LoVo (cell line): ENCODE results near the gene UPK2.
"Not testable (repeated sequence)": the region's sequence is repeated elsewhere in the genome, so short reads cannot be mapped to it uniquely, and the experiment has no call there.

ENCODE experiments used
- DNase-seq: peaks from one replicate; pipeline ENCODE4 v3.0.0-alpha.2; 2016; ENCODE audit warnings: low spot score

UPK2 gene

DNA sequence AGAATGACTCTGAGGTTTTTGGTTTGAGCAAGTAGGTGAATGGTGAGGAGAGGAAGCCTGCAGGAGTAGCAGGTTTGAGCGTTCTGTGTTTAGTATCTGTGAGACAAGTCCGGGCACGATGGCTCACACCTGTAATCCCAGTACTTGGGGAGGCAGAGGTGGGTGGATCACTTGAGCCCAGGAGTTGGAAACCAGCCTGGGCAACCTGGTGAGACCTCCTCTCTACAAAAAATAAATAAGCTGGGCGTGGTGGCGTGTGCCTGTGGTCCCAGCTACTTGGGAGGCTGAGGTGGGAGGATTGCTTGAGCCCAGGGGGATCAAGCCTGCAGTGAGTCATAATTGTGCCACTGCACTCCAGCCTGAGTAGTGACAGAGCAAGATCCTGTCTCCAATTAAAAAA, 32.2 kb downstream of the UPK2 start:
- DNase-seq, result peak; percentile 15

DNA sequence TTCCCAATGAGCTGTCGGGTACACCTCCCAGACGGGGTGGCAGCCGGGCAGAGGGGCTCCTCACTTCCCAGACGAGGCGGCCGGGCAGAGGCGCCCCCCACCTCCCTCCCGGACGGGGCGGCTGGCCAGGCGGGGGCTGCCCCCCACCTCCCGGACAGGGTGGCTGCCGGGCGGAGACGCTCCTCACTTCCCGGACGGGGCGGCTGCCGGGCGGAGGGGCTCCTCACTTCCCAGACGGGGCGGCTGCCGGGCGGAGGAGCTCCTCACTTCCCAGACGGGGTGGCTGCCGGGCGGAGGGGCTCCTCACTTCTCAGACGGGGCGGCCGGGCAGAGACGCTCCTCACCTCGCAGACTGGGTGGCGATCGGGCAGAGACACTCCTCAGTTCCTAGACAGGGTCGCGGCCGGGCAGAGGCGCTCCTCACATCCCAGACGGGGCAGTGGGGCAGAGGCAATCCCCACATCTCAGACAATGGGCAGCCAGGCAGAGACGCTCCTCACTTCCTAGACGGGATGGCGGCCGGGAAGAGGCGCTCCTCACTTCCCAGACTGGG, 35.5 kb downstream of the UPK2 start:
- DNase-seq, result not testable (repeated sequence)

GRCh38 chr11:118996926-118997626, 41.0 kb downstream of the UPK2 start:
- no peak for DNase-seq

- DNase-seq, result peak; percentile 95
Measured at GRCh38 chr11:118997627-118998387, 41.7 kb downstream of the UPK2 start, which contains the start of gene CENATAC. Gene CENATAC (plus strand): TSS chr11:118998138. CDS start chr11:118998198, 60 bp downstream.

DNA sequence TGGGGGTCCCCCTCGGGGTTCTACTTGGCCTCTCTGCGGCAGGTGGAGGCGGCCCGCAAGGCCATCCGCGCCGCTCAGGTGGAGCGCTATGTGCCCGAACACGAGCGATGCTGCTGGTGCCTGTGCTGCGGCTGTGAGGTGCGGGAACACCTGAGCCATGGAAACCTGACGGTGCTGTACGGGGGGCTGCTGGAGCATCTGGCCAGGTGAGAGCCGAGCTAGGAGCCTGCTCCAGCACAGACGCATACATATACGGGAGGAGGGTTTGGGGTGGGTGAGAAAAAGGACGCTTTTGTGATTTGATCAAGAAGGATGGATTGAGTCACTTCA, 42.3 kb downstream of the UPK2 start:
- no peak for DNase-seq

DNA sequence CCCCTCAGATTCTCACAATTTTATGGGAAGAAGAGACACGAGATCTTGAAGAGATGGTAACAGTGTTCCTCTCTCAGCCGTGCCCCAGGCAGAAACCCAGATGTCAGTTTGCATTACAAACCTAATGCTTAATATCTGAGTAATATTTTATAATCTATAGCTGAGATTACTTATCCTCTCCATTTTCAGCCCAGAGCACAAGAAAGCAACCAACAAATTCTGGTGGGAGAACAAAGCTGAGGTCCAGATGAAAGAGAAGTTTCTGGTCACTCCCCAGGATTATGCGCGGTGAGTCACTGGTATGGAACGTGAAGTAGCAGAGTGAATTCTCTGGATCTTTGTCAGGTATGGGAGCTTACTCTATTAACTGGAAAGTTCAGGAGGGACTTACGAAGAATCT, 42.7 kb downstream of the UPK2 start:
- DNase-seq, result peak; percentile 84

GRCh38 chr11:119000906-119001305, 44.8 kb downstream of the UPK2 start:
- DNase-seq, result no peak

DNA sequence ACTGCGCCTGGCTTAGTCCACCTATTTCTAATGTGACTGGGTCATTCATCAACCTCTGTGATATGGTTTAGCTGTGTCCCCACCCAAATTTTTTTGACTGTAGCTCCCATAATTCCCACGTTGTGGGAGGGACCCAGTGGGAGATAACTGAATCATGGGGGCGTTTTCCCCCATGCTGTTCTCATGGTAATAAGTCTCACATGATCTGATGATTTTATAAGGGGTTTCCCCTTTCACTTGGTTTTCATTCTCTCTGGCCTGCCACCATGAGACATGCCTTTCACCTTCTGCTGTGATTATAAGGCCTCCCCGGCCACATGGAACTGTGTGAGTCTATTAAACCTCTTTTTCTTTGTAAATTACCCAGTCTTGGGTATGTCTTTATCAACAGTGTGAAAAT, 50.6 kb downstream of the UPK2 start:
- DNase-seq, result no peak
